Measurements from ENCODE around the gene COX19.

Gene COX19

GRCh38 chr7:922334-923107 is 52.8 kb downstream of the COX19 start:
- DNase-seq = no peak

- DNase-seq = no peak
Observed at GRCh38 chr7:921581-922333, 53.6 kb downstream of the COX19 start.

- DNase-seq = no peak
Observed at GRCh38 chr7:921071-921461, 54.3 kb downstream of the COX19 start.

- DNase-seq = no peak
Observed at GRCh38 chr7:920351-921070, 54.8 kb downstream of the COX19 start.

GRCh38 chr7:919924-920341 is 55.4 kb downstream of the COX19 start:
- DNase-seq = no peak

DNA sequence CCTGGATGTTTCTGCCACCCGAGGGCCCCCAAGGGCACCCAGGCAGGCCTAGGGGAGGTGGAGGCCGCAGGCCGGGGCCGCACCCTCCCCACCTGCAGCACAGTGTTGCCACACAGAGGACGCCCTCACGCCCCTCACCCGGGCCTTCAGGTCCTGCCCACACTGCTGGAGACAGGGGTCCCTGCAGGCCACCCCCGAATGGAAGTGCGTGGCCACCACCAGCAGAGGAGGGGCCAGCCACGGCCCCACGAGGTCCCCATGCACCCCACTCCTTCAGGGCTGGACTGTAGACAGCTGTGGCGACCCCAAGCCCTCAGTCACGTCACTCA is 56.3 kb downstream of the COX19 start:
- no peak for DNase-seq

GRCh38 chr7:918441-919113 is 56.8 kb downstream of the COX19 start:
- no peak for DNase-seq

DNA sequence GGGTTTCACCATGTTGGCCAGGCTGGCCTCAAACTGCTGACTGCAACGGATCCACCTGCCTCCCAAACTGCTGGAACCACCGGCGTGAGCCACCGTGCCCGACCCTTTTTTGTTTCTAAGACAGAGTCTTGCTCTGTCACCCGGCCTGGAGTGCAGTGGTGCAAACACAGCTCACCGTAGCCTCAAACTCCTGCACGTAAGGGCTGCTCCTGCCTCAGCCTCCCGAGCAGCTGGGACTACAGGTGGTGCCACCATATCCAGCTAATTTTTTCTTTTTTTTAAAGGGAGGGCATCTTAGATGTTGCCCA is 57.3 kb downstream of the COX19 start:
- DNase-seq = no peak

DNA sequence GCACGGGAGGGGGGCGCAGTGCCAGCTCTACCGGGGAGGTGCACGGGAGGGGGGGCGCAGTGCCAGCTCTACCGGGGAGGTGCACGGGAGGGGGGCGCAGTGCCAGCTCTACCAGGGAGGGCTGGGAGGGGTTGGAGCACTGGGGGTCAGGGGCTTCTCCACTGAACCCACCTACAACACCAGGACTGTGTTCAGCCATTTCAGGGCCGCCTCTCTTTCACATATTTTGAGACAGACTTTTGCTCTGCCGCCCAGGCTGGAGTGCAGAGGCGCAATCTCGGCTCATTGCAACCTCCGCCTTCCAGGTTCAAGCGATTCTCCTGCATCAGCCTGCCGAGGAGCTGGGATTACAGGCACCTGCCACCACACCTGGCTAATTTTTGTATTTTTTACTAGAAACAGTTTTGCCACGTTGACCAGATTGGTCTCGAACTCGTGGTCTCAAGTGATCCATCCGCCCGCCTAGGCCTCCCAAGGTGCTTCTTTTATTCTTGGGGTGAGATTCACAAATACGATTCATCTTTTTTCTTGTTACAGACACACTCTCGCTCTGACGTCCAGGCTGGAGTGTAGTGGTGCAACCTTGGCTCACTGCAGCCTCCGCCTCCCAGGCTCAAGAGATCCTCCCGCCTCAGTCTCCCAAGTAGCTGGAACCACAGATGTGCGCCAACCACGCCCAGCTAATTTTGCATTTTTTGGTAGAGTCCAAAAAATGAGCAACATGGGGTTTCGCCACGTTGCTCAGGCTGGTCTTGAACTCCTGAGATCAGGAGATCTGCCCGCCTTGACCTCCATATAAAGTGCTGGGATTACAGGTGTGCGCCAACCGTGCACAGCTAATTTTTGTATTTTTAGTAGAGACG is 57.9 kb downstream of the COX19 start:
- DNase-seq = no peak

DNA sequence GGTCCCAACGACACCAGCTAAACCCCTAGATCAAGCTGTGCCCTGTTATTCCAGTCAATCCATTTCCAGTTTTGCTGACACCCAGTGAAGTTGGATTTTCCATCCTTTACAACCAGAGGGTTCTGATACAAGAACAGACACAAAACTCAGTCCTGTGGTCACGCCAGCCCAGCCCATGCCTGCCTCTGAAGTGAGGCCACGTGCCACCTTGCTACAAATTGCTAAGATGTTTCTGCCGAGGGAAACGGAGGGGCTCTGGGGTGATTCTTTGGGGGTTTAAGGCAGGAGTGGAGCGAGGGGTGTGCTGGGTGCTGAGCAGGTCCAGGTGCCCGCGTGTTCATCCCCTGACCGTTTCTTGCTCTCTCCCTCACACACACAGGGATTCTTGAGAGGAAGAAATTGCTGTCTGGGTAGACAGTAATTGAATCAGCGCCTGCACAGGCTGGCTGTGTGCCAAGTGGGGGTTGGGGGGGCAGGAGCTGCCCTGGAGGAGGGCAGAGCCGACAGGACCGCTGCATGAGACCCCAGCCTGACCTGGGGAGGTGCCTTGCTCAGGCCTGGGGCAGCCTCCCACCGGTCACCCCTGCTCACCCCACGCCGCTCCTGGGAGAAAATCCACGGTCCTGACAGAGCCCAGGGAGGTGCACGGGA is 58.9 kb downstream of the COX19 start:
- DNase-seq = no peak
